Stomach (tissue), 9 donors: ENCODE results near the gene GCH1. TPM values are rescaled to one million over a fixed set of nuclear protein-coding genes. Genes with fewer than 3 reads are reported as not detected.
"Not testable (repeated sequence)": the region's sequence is repeated elsewhere in the genome, so short reads cannot be mapped to it uniquely, and the experiment has no call there.

Experiments used
- DNase-seq, 2 donors: peaks; one replicate each; pipeline versions ENCODE4 v3.0.0 to v3.0.0-alpha.2; 2013 to 2019
- H3K27ac ChIP-seq, 5 donors: fragments of 200-600 bp in 4 of 5; sonication (generic) in 4 of 5; one replicate each; pipeline ENCODE4 v1.5.1; 2013 to 2019; ENCODE audit warnings: mild to moderate bottlenecking in 1 of 5, moderate library complexity in 1 of 5
- H3K27me3 ChIP-seq, 3 donors: fragments of 200-600 bp; sonication (generic); one replicate each; pipeline ENCODE4 v1.5.1; 2017 to 2019; ENCODE audit warnings: mixed run types in 1 of 3
- H3K36me3 ChIP-seq, 4 donors: fragments of 200-600 bp; sonication (generic); 1 replicate in 3 of 4; 2 replicates in 1 of 4; pipeline ENCODE4 v1.5.1; 2016 to 2019
- H3K4me1 ChIP-seq, 4 donors: fragments of 200-600 bp; sonication (generic); one replicate each; pipeline ENCODE4 v1.5.1; 2016 to 2019
- H3K4me3 ChIP-seq, 4 donors: fragments of 200-600 bp; sonication (generic) in 3 of 4; one replicate each; pipeline ENCODE4 v1.5.1; 2016 to 2019; ENCODE audit warnings: mild to moderate bottlenecking in 1 of 4
- H3K9me3 ChIP-seq, 4 donors: fragments of 200-600 bp; sonication (generic); one replicate each; pipeline ENCODE4 v1.5.1; 2016 to 2019
- CTCF ChIP-seq, 7 experiments: fragments of 450-650 bp in 4 of 7; fragments of 200-600 bp in 3 of 7; sonication (generic) in 3 of 7; IDR thresholded peaks; one replicate each; pipeline ENCODE4 v1.5.1; 2016 to 2019; ENCODE audit warnings: antibody characterized with exemption in 7 of 7, control low read depth in 2 of 7, mild to moderate bottlenecking in 1 of 7
- EP300 ChIP-seq: sonication (generic); formaldehyde crosslinking; IDR thresholded peaks from one replicate; pipeline ENCODE4 v1.6.1; 2017; ENCODE audit warnings: antibody characterized with exemption
- POLR2A ChIP-seq, 4 donors: fragments of 450-650 bp; IDR thresholded peaks; one replicate each; pipeline ENCODE4 v1.6.1; 2016; ENCODE audit warnings: antibody characterized with exemption in 4 of 4, control low read depth in 2 of 4, mild to moderate bottlenecking in 1 of 4, moderate library complexity in 1 of 4
- POLR2AphosphoS5 ChIP-seq, 3 donors: sonication (generic); formaldehyde crosslinking; IDR thresholded peaks; one replicate each; pipeline ENCODE4 v1.6.1; 2016; ENCODE audit warnings: antibody characterized with exemption in 3 of 3
- WGBS, 5 donors: extraction: QIAGEN DNeasy Blood & Tissue Kit in 3 of 5; methylation state at CpG; one replicate each; pipeline versions ENCODE4 v1.1.5 to v1.1.7; 2013 to 2018; 5-methylcytosine and 5-hydroxymethylcytosine counted together
- intact Hi-C: fragments of 100-400 bp; cut with DNase I; formaldehyde crosslinking; loops from one replicate; pipeline ENCODE4 v1.15.1; 2023; ENCODE audit warnings: low total_unique reads
- polyA plus RNA-seq, 3 donors: library from polyadenylated mRNA; stranded (reverse); fragments of 200-250 nt; gene quantifications; one replicate each; pipeline ENCODE4 v1.2.3, GENCODE V29; 2013
- total RNA-seq, 5 donors: library from RNA; depleted of rRNA; stranded (reverse); fragments of >200 nt; gene quantifications; one replicate each; pipeline versions ENCODE4 v1.1.0 to v1.2.3, GENCODE V29; 2014 to 2016
- donor health status: healthy with polysubstance abuse.
- donor health status: Bipolar disorder and iron deficiency.
- donor health status: healthy.

The GCH1 gene
- total and polyA plus RNA-seq, 8 donors = 0.58 to 52.1 (median 10.4) TPM

- no peak for DNase-seq
- TF ChIP-seq EP300 = no peak
- TF ChIP-seq POLR2AphosphoS5 (IDR thresholded peaks at IDR 0.05) = no peak
- no peak for TF ChIP-seq POLR2A (IDR thresholded peaks at IDR 0.05)
- TF ChIP-seq CTCF (IDR thresholded peaks at IDR 0.05) = no peak
- Histone ChIP-seq H3K36me3 (no peaks in the 10 kb centered on the region), H3K4me3 (no peak overlapping the region), H3K4me1 (no peaks in the 10 kb centered on the region), H3K9me3 (no peaks in the 10 kb centered on the region), H3K27me3 (no peaks in the 10 kb centered on the region), H3K27ac (no peak overlapping the region)
- intact Hi-C loops = no loop called here
These were observed 25.6 kb upstream of the GCH1 start for GRCh38 chr14:54928216-54928615.

- DNase-seq = no peak
- Histone ChIP-seq H3K4me3 (no peak overlapping the region), H3K9me3 (no peaks in the 10 kb centered on the region), H3K27me3 (no peaks in the 10 kb centered on the region), H3K36me3 (no peaks in the 10 kb centered on the region), H3K27ac (no peak overlapping the region), H3K4me1 (no peaks in the 10 kb centered on the region)
- TF ChIP-seq POLR2A (IDR thresholded peaks at IDR 0.05) (no peak), POLR2AphosphoS5 (IDR thresholded peaks at IDR 0.05) (no peak), EP300 (no peak), CTCF (IDR thresholded peaks at IDR 0.05) (no peak)
- whole genome bisulfite sequencing, 5 donors = 82 to 94% (median 86%) methylated on average over 1 of the region's 1 CpG
- intact Hi-C loops = no loop called here
These were observed 24.9 kb upstream of the GCH1 start for GRCh38 chr14:54927551-54927950.

GRCh38 chr14:54926570-54926969 lies 23.9 kb upstream of the GCH1 start:
- WGBS, 5 donors = 92 to 95% (median 93%) methylated on average over 5 of the region's 5 CpGs

GRCh38 chr14:54922598-54922997 lies 20.0 kb upstream of the GCH1 start:
- peak in 1 of 2 donors; percentile 10 for DNase-seq
- no peak for TF ChIP-seq POLR2AphosphoS5 (IDR thresholded peaks at IDR 0.05)
- H3K27ac ChIP-seq = no peak overlapping the region
- H3K9me3 ChIP-seq = no peaks in the 10 kb centered on the region
- H3K36me3 ChIP-seq = no peaks in the 10 kb centered on the region
- H3K4me3 ChIP-seq = no peak overlapping the region
- WGBS, 5 donors = 44 to 63% (median 55%) methylated on average over 3 of the region's 3 CpGs
- intact Hi-C loops = no loop called here
- no peaks in the 10 kb centered on the region for H3K27me3 ChIP-seq
- no peaks in the 10 kb centered on the region for H3K4me1 ChIP-seq

More at GRCh38 chr14:54926570-54926969, 23.9 kb upstream of the GCH1 start:
- H3K27ac ChIP-seq, DNase-seq, H3K27me3 ChIP-seq, intact Hi-C loops, H3K4me1 ChIP-seq, H3K36me3 ChIP-seq, H3K9me3 ChIP-seq, H3K4me3 ChIP-seq: not testable (repeated sequence)

GRCh38 chr14:54920052-54920451 lies 17.4 kb upstream of the GCH1 start:
- Histone ChIP-seq H3K9me3 (no peaks in the 10 kb centered on the region), H3K27ac (no peak overlapping the region), H3K27me3 (no peaks in the 10 kb centered on the region), H3K4me3 (no peak overlapping the region), H3K36me3 (no peaks in the 10 kb centered on the region), H3K4me1 (no peaks in the 10 kb centered on the region)
- intact Hi-C loops = no loop called here
- TF ChIP-seq POLR2A (IDR thresholded peaks at IDR 0.05) (no peak), CTCF (IDR thresholded peaks at IDR 0.05) (no peak), EP300 (no peak), POLR2AphosphoS5 (IDR thresholded peaks at IDR 0.05) (no peak)
- 21 to 52% (median 42%) methylated on average over 1 of the region's 1 CpG for WGBS, 5 donors
- DNase-seq = peak in 1 of 2 donors; percentile 25

- intact Hi-C loops = no loop called here
- no peak for DNase-seq
- no peaks in the 10 kb centered on the region for H3K4me1 ChIP-seq
- TF ChIP-seq POLR2AphosphoS5 (IDR thresholded peaks at IDR 0.05) = no peak
- no peak for TF ChIP-seq POLR2A (IDR thresholded peaks at IDR 0.05)
- TF ChIP-seq CTCF (IDR thresholded peaks at IDR 0.05) = no peak
- TF ChIP-seq EP300 = no peak
- H3K27ac ChIP-seq = no peak overlapping the region
- no peaks in the 10 kb centered on the region for H3K27me3 ChIP-seq
- H3K36me3 ChIP-seq = no peaks in the 10 kb centered on the region
- H3K4me3 ChIP-seq = no peak overlapping the region
- H3K9me3 ChIP-seq = no peaks in the 10 kb centered on the region
These were observed 16.7 kb upstream of the GCH1 start for GRCh38 chr14:54919330-54919729.
